AG09309 (cell line): ENCODE measurements around the gene ATP10A.

Experiments used
- DNase-seq: peaks from one replicate; pipeline ENCODE4 v3.0.0-alpha.2; 2010; ENCODE audit warnings: low read depth
- H3K4me3 ChIP-seq: 2 replicates; pipeline ENCODE4 v1.5.1; 2011; ENCODE audit warnings: mild to moderate bottlenecking, low read depth, low read length, moderate library complexity; ENCODE audit not compliant: control insufficient read depth
- TF ChIP-seq, protein P1 (sequence below): IDR thresholded peaks from 2 replicates; pipeline ENCODE4 v1.5.1; 2011; ENCODE audit warnings: mild to moderate bottlenecking, low read depth, low read length, inconsistent platforms; ENCODE audit not compliant: insufficient read depth, control insufficient read depth; ENCODE audit errors: missing control alignments

ATP10A gene

DNA sequence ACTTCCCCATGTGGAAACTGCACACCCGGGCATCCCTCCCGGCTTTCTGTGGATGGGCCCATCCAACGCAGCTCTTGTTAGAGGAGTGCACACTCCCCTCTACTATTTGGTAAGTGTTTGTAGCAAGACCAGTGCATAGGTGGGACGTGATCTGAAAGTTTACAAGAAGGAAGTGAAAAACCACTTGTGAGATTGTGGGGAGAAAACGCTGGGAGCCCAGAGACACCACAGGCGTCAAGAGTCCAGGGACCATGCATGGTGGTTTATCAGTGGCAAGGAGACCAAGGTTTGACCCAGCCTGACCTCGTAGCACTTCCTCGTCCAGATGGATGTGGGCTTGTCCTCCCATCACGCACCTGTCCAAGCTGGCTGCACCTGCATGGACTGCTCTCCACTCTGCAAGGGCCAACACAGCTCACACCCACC, 51.6 kb downstream of the ATP10A start:
- H3K4me3 ChIP-seq: no peak overlapping the region
- TF ChIP-seq, protein P1, sequence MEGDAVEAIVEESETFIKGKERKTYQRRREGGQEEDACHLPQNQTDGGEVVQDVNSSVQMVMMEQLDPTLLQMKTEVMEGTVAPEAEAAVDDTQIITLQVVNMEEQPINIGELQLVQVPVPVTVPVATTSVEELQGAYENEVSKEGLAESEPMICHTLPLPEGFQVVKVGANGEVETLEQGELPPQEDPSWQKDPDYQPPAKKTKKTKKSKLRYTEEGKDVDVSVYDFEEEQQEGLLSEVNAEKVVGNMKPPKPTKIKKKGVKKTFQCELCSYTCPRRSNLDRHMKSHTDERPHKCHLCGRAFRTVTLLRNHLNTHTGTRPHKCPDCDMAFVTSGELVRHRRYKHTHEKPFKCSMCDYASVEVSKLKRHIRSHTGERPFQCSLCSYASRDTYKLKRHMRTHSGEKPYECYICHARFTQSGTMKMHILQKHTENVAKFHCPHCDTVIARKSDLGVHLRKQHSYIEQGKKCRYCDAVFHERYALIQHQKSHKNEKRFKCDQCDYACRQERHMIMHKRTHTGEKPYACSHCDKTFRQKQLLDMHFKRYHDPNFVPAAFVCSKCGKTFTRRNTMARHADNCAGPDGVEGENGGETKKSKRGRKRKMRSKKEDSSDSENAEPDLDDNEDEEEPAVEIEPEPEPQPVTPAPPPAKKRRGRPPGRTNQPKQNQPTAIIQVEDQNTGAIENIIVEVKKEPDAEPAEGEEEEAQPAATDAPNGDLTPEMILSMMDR: no peak
- DNase-seq: no peak

DNA sequence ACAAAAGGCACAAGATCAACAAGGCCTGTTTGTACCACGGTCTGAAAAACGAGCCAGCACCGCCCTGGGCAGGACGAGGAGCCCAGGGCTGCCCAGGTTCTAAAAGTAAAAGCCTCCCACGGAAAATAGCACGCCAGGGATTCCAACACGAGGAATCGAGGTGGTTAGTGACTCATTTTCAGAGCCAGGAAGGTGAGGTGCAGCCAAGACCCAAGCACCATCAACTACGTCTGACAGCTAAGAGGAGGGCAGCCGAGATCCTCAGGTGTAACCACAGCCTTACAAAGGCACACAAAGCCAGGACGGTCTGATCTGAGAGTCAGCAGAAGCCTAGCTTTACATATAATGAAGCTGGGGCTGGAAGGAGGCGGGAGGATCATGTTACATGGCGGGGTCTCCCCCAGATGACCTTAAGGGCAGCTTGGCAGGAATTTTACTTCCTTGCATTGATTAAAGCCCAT, 52.5 kb downstream of the ATP10A start:
- TF ChIP-seq, protein P1: no peak
- no peak for DNase-seq
- H3K4me3 ChIP-seq: no peak overlapping the region

DNA sequence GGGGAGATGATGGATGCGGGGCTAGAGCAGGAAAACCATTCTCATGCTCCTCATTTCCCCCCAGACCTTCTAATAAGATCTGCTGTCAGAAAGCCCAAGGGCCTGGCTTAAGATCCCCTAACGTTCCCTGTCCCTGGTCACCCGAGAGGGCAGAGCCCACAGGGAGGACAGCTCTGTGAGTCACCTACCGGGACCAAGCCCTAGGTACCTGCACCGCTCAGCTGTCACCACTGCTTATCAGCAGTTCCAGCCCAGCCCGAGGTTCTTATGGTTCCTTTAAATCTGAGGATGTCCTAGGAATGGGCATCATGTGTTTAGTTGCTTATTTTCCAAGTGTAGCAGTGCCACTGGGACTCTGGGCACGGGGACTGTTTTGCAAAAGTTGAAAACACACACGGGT, 53.0 kb downstream of the ATP10A start:
- TF ChIP-seq, protein P1: no peak
- DNase-seq: no peak
- H3K4me3 ChIP-seq: no peak overlapping the region

DNA sequence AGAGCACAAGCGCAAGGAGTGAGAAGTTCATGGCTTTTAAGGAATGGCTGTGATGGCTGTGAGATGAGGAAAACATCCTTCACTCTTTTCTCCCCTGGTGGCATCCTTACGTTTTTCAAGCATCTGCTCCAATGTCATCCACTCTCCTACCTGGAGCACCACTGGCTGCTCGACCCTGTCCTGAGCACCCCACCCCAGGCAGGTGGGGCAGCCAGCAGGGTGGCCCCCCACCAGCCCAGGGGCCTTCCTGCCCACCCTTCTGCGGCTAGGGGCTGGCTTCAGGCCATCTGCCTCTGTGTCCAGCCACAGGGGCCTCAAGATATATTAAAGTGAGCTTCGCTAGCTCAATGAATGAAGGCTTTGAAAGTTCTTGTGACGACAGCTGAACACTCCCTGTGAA, 56.1 kb downstream of the ATP10A start:
- H3K4me3 ChIP-seq: no peak overlapping the region
- no peak for DNase-seq
- TF ChIP-seq, protein P1: no peak

DNA sequence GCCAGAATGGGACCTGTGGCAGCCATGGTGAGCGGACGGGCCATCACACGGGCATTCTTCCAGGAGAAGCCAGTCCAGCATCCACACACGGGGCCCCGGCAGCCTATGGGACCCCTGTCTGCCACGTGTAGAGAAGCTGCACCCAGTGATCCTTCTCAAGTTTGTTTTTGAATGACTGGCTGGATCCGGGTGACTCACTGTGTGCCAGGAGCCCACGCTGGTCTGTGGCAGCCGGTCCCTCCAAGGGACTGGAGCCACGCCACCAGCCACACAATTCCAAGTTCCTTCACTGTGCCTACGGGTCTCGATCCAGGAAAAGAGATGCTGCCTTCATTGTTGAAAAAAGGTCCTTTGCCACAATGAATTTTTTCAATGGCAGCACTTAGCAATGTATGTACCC, 58.1 kb downstream of the ATP10A start:
- no peak for DNase-seq
- H3K4me3 ChIP-seq: no peak overlapping the region
- TF ChIP-seq, protein P1: no peak

DNA sequence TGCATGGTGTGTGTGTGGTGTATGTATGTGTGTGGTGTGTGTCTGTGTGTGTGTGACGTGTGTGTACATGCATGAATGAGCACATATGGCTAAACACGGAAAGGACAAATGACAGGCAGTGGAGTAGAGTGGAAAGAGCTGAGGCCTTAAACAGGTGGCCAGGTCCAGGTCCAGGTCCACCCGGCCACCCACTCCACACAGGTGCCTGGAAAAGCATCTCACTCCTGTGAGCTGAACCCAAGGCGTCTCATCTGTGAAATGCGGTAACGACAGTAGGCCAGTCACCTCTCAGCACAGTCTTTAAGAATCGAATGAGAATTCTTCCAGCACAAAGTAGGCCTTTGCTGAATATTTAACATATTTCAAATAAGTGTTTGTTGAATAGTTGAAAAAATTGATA, 58.7 kb downstream of the ATP10A start:
- TF ChIP-seq, protein P1: no peak
- H3K4me3 ChIP-seq: no peak overlapping the region

DNA sequence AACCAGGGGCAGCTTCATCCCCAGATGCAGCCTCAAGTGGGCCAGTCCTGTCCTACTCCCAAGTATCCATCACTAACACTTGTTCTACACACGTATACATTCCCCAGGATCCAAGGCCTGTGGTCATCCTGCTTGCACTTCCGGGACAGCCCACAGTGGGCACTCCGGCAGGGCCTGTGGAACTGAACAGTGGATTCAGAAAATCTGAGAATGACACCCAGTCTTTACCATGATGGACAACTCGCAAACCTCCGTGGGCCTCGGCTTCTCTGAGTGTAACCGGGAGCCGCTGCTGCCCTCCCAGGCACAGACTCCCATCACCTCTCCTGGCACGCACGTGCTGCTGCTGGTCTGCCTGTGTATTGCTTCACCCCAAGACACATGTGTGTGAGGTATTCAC, 59.6 kb downstream of the ATP10A start:
- no peak for DNase-seq
- TF ChIP-seq, protein P1: no peak
- no peak overlapping the region for H3K4me3 ChIP-seq

More for the DNA sequence above, 58.7 kb downstream of the ATP10A start:
- DNase-seq: no peak
